ENCODE results near the gene PUS1.

Gene PUS1

GRCh38 chr12:131929581-131930456 lies 743 bp downstream of the PUS1 start:
- peak overlapping the region; percentile 87 for H3K4me2 ChIP-seq (ENCODE audit: low read length)
- TF ChIP-seq EZH2phosphoT487 (IDR thresholded peaks at IDR 0.05; ENCODE audit: borderline replicate concordance, low read length) (no peak), CTCF (IDR thresholded peaks at IDR 0.05; ENCODE audit: low read depth, low read length, poor library complexity, severe bottlenecking) (no peak)
- peaks cover 2% of the 10 kb centered on the region for H3F3A ChIP-seq (ENCODE audit: control insufficient read depth, insufficient read depth)
- peak overlapping the region; percentile 41 for H3K27ac ChIP-seq (ENCODE audit: low read depth, low read length)
- H3K4me1 ChIP-seq (ENCODE audit: control insufficient read depth, low read length): peaks cover 23% of the 10 kb centered on the region
- H4K20me1 ChIP-seq (ENCODE audit: control insufficient read depth, insufficient read depth, low read depth, low read length): peaks cover 11% of the 10 kb centered on the region; the same call in 1 of the 2 replicates
- H3K27me3 ChIP-seq (ENCODE audit: control insufficient read depth, low read length): peaks cover 14% of the 10 kb centered on the region
- H3K9me2 ChIP-seq (replicated peaks; ENCODE audit: control insufficient read depth, low read length): no peaks in the 10 kb centered on the region
- peaks cover 46% of the 10 kb centered on the region for H3K36me3 ChIP-seq (ENCODE audit: control insufficient read depth, low read length)
- H3K4me3 ChIP-seq (ENCODE audit: low read length): peak overlapping the region; percentile 80
- H3K79me2 ChIP-seq (ENCODE audit: control insufficient read depth, low read length): peaks cover 37% of the 10 kb centered on the region
- H3K9me3 ChIP-seq (ENCODE audit: control insufficient read depth, insufficient read depth, low read length): no peaks in the 10 kb centered on the region

- H3K27me3 ChIP-seq (ENCODE audit: control insufficient read depth, low read length): peaks cover 11% of the 10 kb centered on the region
- TF ChIP-seq EZH2phosphoT487 (IDR thresholded peaks at IDR 0.05; ENCODE audit: borderline replicate concordance, low read length): no peak
- no peak for TF ChIP-seq CTCF (IDR thresholded peaks at IDR 0.05; ENCODE audit: low read depth, low read length, poor library complexity, severe bottlenecking)
- peaks cover 7% of the 10 kb centered on the region; the same call in 1 of the 2 replicates for H4K20me1 ChIP-seq (ENCODE audit: control insufficient read depth, insufficient read depth, low read depth, low read length)
- H3K4me1 ChIP-seq (ENCODE audit: control insufficient read depth, low read length): peaks cover 19% of the 10 kb centered on the region
- peak overlapping the region; percentile 14 for H3K27ac ChIP-seq (ENCODE audit: low read depth, low read length)
- H3K4me2 ChIP-seq (ENCODE audit: low read length): peak overlapping the region; percentile 87
- peak overlapping the region; percentile 80 for H3K4me3 ChIP-seq (ENCODE audit: low read length)
- peaks cover 37% of the 10 kb centered on the region for H3K79me2 ChIP-seq (ENCODE audit: control insufficient read depth, low read length)
- H3K9me3 ChIP-seq (ENCODE audit: control insufficient read depth, insufficient read depth, low read length): no peaks in the 10 kb centered on the region
- no peaks in the 10 kb centered on the region for H3K9me2 ChIP-seq (replicated peaks; ENCODE audit: control insufficient read depth, low read length)
- no peaks in the 10 kb centered on the region for H3F3A ChIP-seq (ENCODE audit: control insufficient read depth, insufficient read depth)
- peaks cover 51% of the 10 kb centered on the region for H3K36me3 ChIP-seq (ENCODE audit: control insufficient read depth, low read length)
These were observed 1.4 kb downstream of the PUS1 start for GRCh38 chr12:131930510-131930909.

DNA sequence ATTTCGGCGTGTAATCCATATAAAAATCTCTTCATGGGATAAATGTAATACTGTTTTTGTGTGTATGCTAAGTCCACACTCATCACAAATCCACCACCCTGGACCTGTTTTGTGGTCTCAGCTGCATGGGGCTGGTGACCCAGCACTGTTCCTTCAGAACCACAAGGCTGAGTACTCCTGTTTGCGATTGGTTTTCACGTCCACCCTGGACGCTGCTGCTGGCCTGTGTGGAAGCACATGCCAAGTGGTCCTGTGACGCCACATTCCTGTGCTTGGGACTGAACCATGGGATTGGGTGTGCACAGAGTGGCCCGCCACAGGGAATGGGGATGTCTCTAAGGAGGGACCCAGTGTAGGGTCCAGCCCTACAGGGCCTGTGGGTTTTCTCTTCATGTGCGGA lies 4.3 kb downstream of the PUS1 start:
- Histone ChIP-seq H3K4me2 (ENCODE audit: low read length) (no peak overlapping the region), H3K4me3 (ENCODE audit: low read length) (no peak overlapping the region), H3K27ac (ENCODE audit: low read depth, low read length) (no peak overlapping the region), H3K4me1 (ENCODE audit: control insufficient read depth, low read length) (peaks cover 15% of the 10 kb centered on the region), H3F3A (ENCODE audit: control insufficient read depth, insufficient read depth) (no peaks in the 10 kb centered on the region), H4K20me1 (ENCODE audit: control insufficient read depth, insufficient read depth, low read depth, low read length) (peaks cover 7% of the 10 kb centered on the region; the same call in 1 of the 2 replicates), H3K79me2 (ENCODE audit: control insufficient read depth, low read length) (peaks cover 37% of the 10 kb centered on the region), H3K9me3 (ENCODE audit: control insufficient read depth, insufficient read depth, low read length) (no peaks in the 10 kb centered on the region), H3K27me3 (ENCODE audit: control insufficient read depth, low read length) (no peaks in the 10 kb centered on the region), H3K36me3 (ENCODE audit: control insufficient read depth, low read length) (peaks cover 65% of the 10 kb centered on the region), H3K9me2 (replicated peaks; ENCODE audit: control insufficient read depth, low read length) (no peaks in the 10 kb centered on the region)
- TF ChIP-seq EZH2phosphoT487 (IDR thresholded peaks at IDR 0.05; ENCODE audit: borderline replicate concordance, low read length): no peak
- TF ChIP-seq CTCF (IDR thresholded peaks at IDR 0.05; ENCODE audit: low read depth, low read length, poor library complexity, severe bottlenecking): no peak

All from DOHH2 (cell line).